Activated CD4-positive, alpha-beta T cell treated with anti-CD3 and anti-CD28 coated beads, Interleukin-2, amount 50 U/mL, for 48 hours (primary cell): ENCODE data around the gene CYP3A7.
"Not testable (repeated sequence)": the region's sequence is repeated elsewhere in the genome, so short reads cannot be mapped to it uniquely, and the experiment has no call there.

Experiments used
- DNase-seq, 2 experiments: peaks; one replicate each; pipeline ENCODE4 v3.0.0-alpha.2; 2020

Gene CYP3A7

GRCh38 chr7:99734987-99735386, at the start of gene CYP3A7:
Gene CYP3A7, minus strand, starts transcription at chr7:99735196. Its CDS starts 103 bp downstream, at chr7:99735093.
- DNase-seq: no peak

GRCh38 chr7:99784007-99784406, 49.0 kb upstream of the CYP3A7 start, which contains the start of gene CYP3A4:
Gene CYP3A4, minus strand, starts transcription at chr7:99784184. Its CDS starts 103 bp downstream, at chr7:99784081.
- no peak for DNase-seq

GRCh38 chr7:99782012-99782953, 47.3 kb upstream of the CYP3A7 start:
- no peak for DNase-seq

GRCh38 chr7:99780588-99780987, 45.6 kb upstream of the CYP3A7 start:
- DNase-seq: no peak

- no peak for DNase-seq
These were observed 45.0 kb upstream of the CYP3A7 start for GRCh38 chr7:99779949-99780348.

GRCh38 chr7:99778880-99779279, 43.9 kb upstream of the CYP3A7 start:
- no peak for DNase-seq

GRCh38 chr7:99773395-99773794, 38.4 kb upstream of the CYP3A7 start:
- not testable (repeated sequence) for DNase-seq

- no peak for DNase-seq
These were observed 37.6 kb upstream of the CYP3A7 start for GRCh38 chr7:99772565-99772964.

GRCh38 chr7:99769494-99769893, 34.5 kb upstream of the CYP3A7 start:
- not testable (repeated sequence) for DNase-seq

- no peak for DNase-seq
These were observed 33.5 kb upstream of the CYP3A7 start for GRCh38 chr7:99768471-99768870.

GRCh38 chr7:99767662-99768061, 32.7 kb upstream of the CYP3A7 start:
- DNase-seq: no peak

- no peak for DNase-seq
These were observed 31.6 kb upstream of the CYP3A7 start for GRCh38 chr7:99766484-99767099.

- DNase-seq: no peak
These were observed 29.5 kb upstream of the CYP3A7 start for GRCh38 chr7:99764478-99764877.

- no peak for DNase-seq
These were observed 27.8 kb upstream of the CYP3A7 start for GRCh38 chr7:99762680-99763327.

- no peak for DNase-seq
These were observed 20.1 kb upstream of the CYP3A7 start for GRCh38 chr7:99755085-99755484.

- no peak for DNase-seq
These were observed 17.4 kb upstream of the CYP3A7 start for GRCh38 chr7:99752356-99752755.

- not testable (repeated sequence) for DNase-seq
These were observed 16.5 kb upstream of the CYP3A7 start for GRCh38 chr7:99751322-99752052.

- DNase-seq: no peak
These were observed 14.0 kb upstream of the CYP3A7 start for GRCh38 chr7:99748846-99749579.

- not testable (repeated sequence) for DNase-seq
These were observed 11.9 kb upstream of the CYP3A7 start for GRCh38 chr7:99746915-99747314.

- not testable (repeated sequence) for DNase-seq
These were observed 10.4 kb upstream of the CYP3A7 start for GRCh38 chr7:99745395-99745794.

GRCh38 chr7:99742737-99743394, 7.9 kb upstream of the CYP3A7 start:
- no peak for DNase-seq

GRCh38 chr7:99741441-99741795, 6.4 kb upstream of the CYP3A7 start:
- no peak for DNase-seq
